HepG2 (cell line): ENCODE data around the gene P2RX3. TPM values are rescaled to one million over a fixed set of nuclear protein-coding genes. Genes with fewer than 3 reads are reported as not detected.
A peak's percentile ranks its signal among the peaks of the same experiment; 100 is the strongest.

Experiments used
- ADNP ChIP-seq: sonication (generic); formaldehyde crosslinking; IDR thresholded peaks from 2 replicates; pipeline ENCODE4 v1.4.0; 2020; ENCODE audit warnings: missing genetic modification reagents
- AGO1 ChIP-seq: fragments of 200-400 bp; formaldehyde crosslinking; IDR thresholded peaks from 2 replicates; pipeline ENCODE4 v1.6.1; 2017; ENCODE audit warnings: mild to moderate bottlenecking, low read depth, low read length, moderate library complexity; ENCODE audit not compliant: poor library complexity, severe bottlenecking
- AHR ChIP-seq: IDR thresholded peaks from 2 replicates; pipeline ENCODE4 v1.6.1; 2018; ENCODE audit warnings: missing genetic modification reagents, missing compliant biosample characterization
- ARHGAP35 ChIP-seq: sonication (generic); formaldehyde crosslinking; IDR thresholded peaks from 2 replicates; pipeline ENCODE4 v1.9.0; 2022; ENCODE audit warnings: mild to moderate bottlenecking, inconsistent platforms, moderate library complexity, missing genetic modification reagents, borderline replicate concordance
- ARNT2 ChIP-seq: sonication (generic); formaldehyde crosslinking; IDR thresholded peaks from 2 replicates; pipeline ENCODE4 v1.8.0; 2022; ENCODE audit warnings: mild to moderate bottlenecking, low read depth, missing genetic modification reagents, moderate library complexity
- ELF1 ChIP-seq: sonication (generic); formaldehyde crosslinking; IDR thresholded peaks from 2 replicates; pipeline ENCODE4 v1.4.0; 2020; ENCODE audit warnings: missing genetic modification reagents
- ERF ChIP-seq: IDR thresholded peaks from 2 replicates; pipeline ENCODE4 v1.6.1; 2018; ENCODE audit warnings: missing biosample characterization, missing genetic modification reagents
- GMEB2 ChIP-seq: IDR thresholded peaks from 2 replicates; pipeline ENCODE4 v1.6.1; 2016; ENCODE audit warnings: missing biosample characterization, missing genetic modification reagents, low read depth
- MXD3 ChIP-seq: IDR thresholded peaks from 2 replicates; pipeline ENCODE4 v1.6.1; 2016; ENCODE audit warnings: mild to moderate bottlenecking, missing biosample characterization, missing genetic modification reagents
- PCBP2 ChIP-seq: fragments of 200-400 bp; formaldehyde crosslinking; optimal IDR thresholded peaks from 2 replicates; pipeline ENCODE3; 2018; ENCODE audit warnings: low read length, low read depth; ENCODE audit not compliant: poor library complexity, severe bottlenecking
- PPARG ChIP-seq: conservative IDR thresholded peaks from 2 replicates; pipeline ENCODE4 v1.6.1; 2016; ENCODE audit warnings: missing biosample characterization, missing genetic modification reagents
- RXRA ChIP-seq: sonication (generic); formaldehyde crosslinking; IDR thresholded peaks from 2 replicates; pipeline ENCODE4 v1.5.1; 2020; ENCODE audit warnings: missing genetic modification reagents
- SPEN ChIP-seq: sonication (generic); formaldehyde crosslinking; IDR thresholded peaks from 2 replicates; pipeline ENCODE4 v1.5.1; 2020; ENCODE audit warnings: low read depth, mild to moderate bottlenecking, missing genetic modification reagents
- THAP11 ChIP-seq: IDR thresholded peaks from 2 replicates; pipeline ENCODE4 v1.6.1; 2016; ENCODE audit warnings: missing biosample characterization, missing genetic modification reagents
- ZBTB1 ChIP-seq: sonication (generic); formaldehyde crosslinking; IDR thresholded peaks from 2 replicates; pipeline ENCODE4 v1.4.0; 2020; ENCODE audit warnings: missing genetic modification reagents, borderline replicate concordance
- ZFP37 ChIP-seq: sonication (generic); formaldehyde crosslinking; IDR thresholded peaks from 2 replicates; pipeline ENCODE4 v1.4.0; 2020; ENCODE audit warnings: missing genetic modification reagents, borderline replicate concordance
- ZMAT3 ChIP-seq: sonication (generic); formaldehyde crosslinking; conservative IDR thresholded peaks from 2 replicates; pipeline ENCODE4 v1.7.0; 2021; ENCODE audit warnings: missing genetic modification reagents
- ZMYM4 ChIP-seq: sonication (generic); formaldehyde crosslinking; IDR thresholded peaks from 2 replicates; pipeline ENCODE4 v1.8.1; 2023; ENCODE audit warnings: mild to moderate bottlenecking, missing genetic modification reagents
- ZNF263 ChIP-seq: sonication (generic); formaldehyde crosslinking; IDR thresholded peaks from 2 replicates; pipeline ENCODE4 v1.4.0; 2020; ENCODE audit warnings: missing genetic modification reagents
- ZNF264 ChIP-seq: sonication (generic); formaldehyde crosslinking; IDR thresholded peaks from 2 replicates; pipeline ENCODE4 v1.4.0; 2020; ENCODE audit warnings: missing genetic modification reagents
- ZNF563 ChIP-seq: sonication (generic); formaldehyde crosslinking; IDR thresholded peaks from 2 replicates; pipeline ENCODE4 v1.8.0; 2022; ENCODE audit warnings: mild to moderate bottlenecking, moderate library complexity, missing genetic modification reagents
- ZNF619 ChIP-seq: sonication (generic); formaldehyde crosslinking; IDR thresholded peaks from 2 replicates; pipeline ENCODE4 v1.4.0; 2020; ENCODE audit warnings: mild to moderate bottlenecking, missing genetic modification reagents
- ZNF629 ChIP-seq: sonication (generic); formaldehyde crosslinking; conservative IDR thresholded peaks from 2 replicates; pipeline ENCODE4 v1.5.0; 2020; ENCODE audit warnings: missing genetic modification reagents
- ZNF687 ChIP-seq: sonication (generic); formaldehyde crosslinking; IDR thresholded peaks from 2 replicates; pipeline ENCODE4 v1.5.1; 2020; ENCODE audit warnings: mild to moderate bottlenecking, missing genetic modification reagents, moderate library complexity
- ZSCAN29 ChIP-seq: sonication (generic); formaldehyde crosslinking; conservative IDR thresholded peaks from 2 replicates; pipeline ENCODE4 v1.4.0; 2020; ENCODE audit warnings: mild to moderate bottlenecking, missing genetic modification reagents
- polyA plus RNA-seq, 8 experiments: library from polyadenylated mRNA; depleted of rRNA in 3 of 8; stranded (reverse) in 7 of 8; unstranded in 1 of 8; fragments of >200 nt; fragmentation: Illumina TruSeq in 4 of 8; extraction: Trizol in 4 of 8; gene quantifications; 2 replicates each; pipeline versions ENCODE4 v1.2.1 to v1.2.3, GENCODE V29; 2011 to 2016; ENCODE audit warnings: low read depth in 4 of 8, missing spikeins in 1 of 8, mixed read lengths in 1 of 8; ENCODE audit not compliant: insufficient read depth in 1 of 8
- total RNA-seq, 5 experiments: library from RNA; depleted of rRNA; stranded (reverse); fragments of >200 nt; fragmentation: Illumina TruSeq; extraction: Trizol; gene quantifications; 2 replicates each; pipeline ENCODE4 v1.2.3, GENCODE V29; 2016; ENCODE audit warnings: low read depth in 1 of 5

The P2RX3 gene
- total and polyA plus RNA-seq, 2 of the 13 experiments (the other 11 are each of a cell fraction or from before 2014, with no cell fraction given) = 0.08 TPM; not detected in 1

GRCh38 chr11:57324154-57324885 is 13.8 kb upstream of the P2RX3 start (continued):
- TF ChIP-seq ERF (CRISPR knock-in tag) = no peak
- TF ChIP-seq ZNF687 = peak; percentile 40; the same call in 1 of the 2 replicates
- no peak for TF ChIP-seq AHR (CRISPR knock-in tag)
- TF ChIP-seq ZFP37 (CRISPR knock-in tag) = no peak
- TF ChIP-seq ZBTB1 (CRISPR knock-in tag) = no peak
- TF ChIP-seq GMEB2 (CRISPR knock-in tag) = no peak
- no peak for TF ChIP-seq ZMAT3 (CRISPR knock-in tag)
- no peak for TF ChIP-seq PCBP2
- 0 out of 2 replicates have a peak, but pooled peaks have one; percentile 30 for TF ChIP-seq ZNF629 (CRISPR knock-in tag)
- 0 out of 2 replicates have a peak, but pooled peaks have one; percentile 2 for TF ChIP-seq ZNF563 (CRISPR knock-in tag)
- no peak for TF ChIP-seq MXD3 (CRISPR knock-in tag)
- no peak for TF ChIP-seq SPEN (CRISPR knock-in tag)
- no peak for TF ChIP-seq ZNF619 (CRISPR knock-in tag)
- no peak for TF ChIP-seq ARNT2 (CRISPR knock-in tag)
- no peak for TF ChIP-seq PPARG (CRISPR knock-in tag)
- TF ChIP-seq RXRA (CRISPR knock-in tag) = 0 out of 2 replicates have a peak, but pooled peaks have one; percentile 19
- TF ChIP-seq AGO1 = no peak
- no peak for TF ChIP-seq ELF1 (CRISPR knock-in tag)
- TF ChIP-seq ARHGAP35 (CRISPR knock-in tag) = no peak
- TF ChIP-seq ZMYM4 (CRISPR knock-in tag) = peak; percentile 18; the same call in 1 of the 2 replicates
- no peak for TF ChIP-seq THAP11
- TF ChIP-seq ZNF264 (CRISPR knock-in tag) = no peak
- TF ChIP-seq ZNF263 (CRISPR knock-in tag) = no peak
- no peak for TF ChIP-seq ADNP (CRISPR knock-in tag)
- no peak for TF ChIP-seq ZSCAN29 (CRISPR knock-in tag)
